Right lobe of liver (tissue), 6 donors: ENCODE data around the gene TWNK. TPM values are rescaled to one million over a fixed set of nuclear protein-coding genes. Genes with fewer than 3 reads are reported as not detected.
A peak's percentile ranks its signal among the peaks of the same experiment; 100 is the strongest.

Experiments
- ATAC-seq, 4 donors: fragments of 200-7000 bp; cut with Tn5 transposase; one replicate each; pipeline ENCODE4 v1.9.1; 2020; ENCODE audit warnings: mild to moderate bottlenecking in 4 of 4, moderate library complexity in 4 of 4
- DNase-seq, 3 donors: peaks; one replicate each; pipeline ENCODE4 v3.0.0-alpha.2; 2020
- H3K27ac ChIP-seq, 3 donors: fragments of 200-600 bp; one replicate each; pipeline ENCODE4 v1.8.0; 2022
- H3K27me3 ChIP-seq, 2 donors: fragments of 200-600 bp; one replicate each; pipeline ENCODE4 v1.8.0; 2022
- H3K36me3 ChIP-seq, 4 donors: fragments of 200-600 bp; sonication (generic) in 1 of 4; one replicate each; pipeline versions ENCODE4 v1.5.1 to v1.8.0; 2017 to 2022; ENCODE audit warnings: control low read depth in 1 of 4
- H3K4me1 ChIP-seq, 4 donors: fragments of 200-600 bp; sonication (generic) in 1 of 4; one replicate each; pipeline versions ENCODE4 v1.5.1 to v1.8.0; 2017 to 2022; ENCODE audit warnings: control low read depth in 1 of 4
- H3K4me3 ChIP-seq, 3 donors: fragments of 200-600 bp; one replicate each; pipeline ENCODE4 v1.8.0; 2022
- H3K9me3 ChIP-seq, 4 donors: fragments of 200-600 bp; sonication (generic) in 1 of 4; one replicate each; pipeline versions ENCODE4 v1.5.1 to v1.8.0; 2017 to 2022; ENCODE audit warnings: control low read depth in 1 of 4
- POLR2A ChIP-seq: fragments of 450-650 bp; IDR thresholded peaks from one replicate; pipeline ENCODE4 v1.6.1; 2017; ENCODE audit warnings: antibody characterized with exemption, mild to moderate bottlenecking
- WGBS: methylation state at CpG from one replicate; pipeline ENCODE4 v1.1.6; 2018; ENCODE audit warnings: low coverage, low lambda C conversion rate; ENCODE audit not compliant: insufficient coverage; ENCODE audit errors: missing lambda C conversion rate; 5-methylcytosine and 5-hydroxymethylcytosine counted together
- intact Hi-C, 2 donors: fragments of 100-400 bp; cut with DNase I; formaldehyde crosslinking; loops; one replicate each; pipeline versions ENCODE4 v1.11.2 to v1.14.1; 2022
- total RNA-seq, 6 experiments: library from RNA; depleted of rRNA in 2 of 6; stranded (reverse); fragments of >200 nt in 2 of 6; fragmentation: NEBNext Ultra II Directional in 3 of 6; extraction: Animal tissue kit (Norgen Biotek cat#: 25700) in 3 of 6; gene quantifications; one replicate each; pipeline versions ENCODE4 v1.1.0 to v1.2.4, GENCODE V29; 2016 to 2023
- TF ChIP-seq, protein P1 (sequence below), 4 donors: fragments of 200-600 bp in 3 of 4; fragments of 450-650 bp in 1 of 4; IDR thresholded peaks; one replicate each; pipeline versions ENCODE4 v1.5.1 to v1.8.0; 2016 to 2022; ENCODE audit warnings: antibody characterized with exemption in 4 of 4, mild to moderate bottlenecking in 2 of 4
- donor health status: DM: no; HTN: yes; CAD: no.
- donor health status: DM: no; HTN: no; CAD: no.
- donor health status: DM: no; HTN: no; CAD: no.
- donor health status: DM: no; HTN: yes; CAD: no.
- donor health status: DM: no; HTN: yes; CAD: no.

TWNK gene
- total RNA-seq, 6 experiments from 2014 or later = 2.9 to 8.4 (median 4.6) TPM

GRCh38 chr10:100988166-100988565 is 823 bp downstream of the TWNK start:
- peaks cover 0 to 21% (median 6%) of the 10 kb centered on the region in 4 donors for H3K36me3 ChIP-seq
- no peak for TF ChIP-seq POLR2A
- TF ChIP-seq, protein P1, sequence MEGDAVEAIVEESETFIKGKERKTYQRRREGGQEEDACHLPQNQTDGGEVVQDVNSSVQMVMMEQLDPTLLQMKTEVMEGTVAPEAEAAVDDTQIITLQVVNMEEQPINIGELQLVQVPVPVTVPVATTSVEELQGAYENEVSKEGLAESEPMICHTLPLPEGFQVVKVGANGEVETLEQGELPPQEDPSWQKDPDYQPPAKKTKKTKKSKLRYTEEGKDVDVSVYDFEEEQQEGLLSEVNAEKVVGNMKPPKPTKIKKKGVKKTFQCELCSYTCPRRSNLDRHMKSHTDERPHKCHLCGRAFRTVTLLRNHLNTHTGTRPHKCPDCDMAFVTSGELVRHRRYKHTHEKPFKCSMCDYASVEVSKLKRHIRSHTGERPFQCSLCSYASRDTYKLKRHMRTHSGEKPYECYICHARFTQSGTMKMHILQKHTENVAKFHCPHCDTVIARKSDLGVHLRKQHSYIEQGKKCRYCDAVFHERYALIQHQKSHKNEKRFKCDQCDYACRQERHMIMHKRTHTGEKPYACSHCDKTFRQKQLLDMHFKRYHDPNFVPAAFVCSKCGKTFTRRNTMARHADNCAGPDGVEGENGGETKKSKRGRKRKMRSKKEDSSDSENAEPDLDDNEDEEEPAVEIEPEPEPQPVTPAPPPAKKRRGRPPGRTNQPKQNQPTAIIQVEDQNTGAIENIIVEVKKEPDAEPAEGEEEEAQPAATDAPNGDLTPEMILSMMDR (IDR thresholded peaks at IDR 0.05) = no peak
- ATAC-seq (no peak), DNase-seq (no peak)
- WGBS = no CpG with 5 or more reads among the region's 10 CpGs
- intact Hi-C loops = no loop called here
- no peaks in the 10 kb centered on the region for H3K9me3 ChIP-seq
- no peak overlapping the region for H3K27ac ChIP-seq
- H3K4me1 ChIP-seq = peaks cover 0 to 29% (median 9%) of the 10 kb centered on the region in 4 donors
- H3K4me3 ChIP-seq = peak overlapping the region; percentile 64 to 96 (median 87)
- H3K27me3 ChIP-seq = no peaks in the 10 kb centered on the region

- WGBS = 92% methylated on average over 5 of the region's 21 CpGs
- no peak for TF ChIP-seq POLR2A
- TF ChIP-seq, protein P1 (IDR thresholded peaks at IDR 0.05) = no peak
- peaks cover 0 to 29% (median 9%) of the 10 kb centered on the region in 4 donors for H3K4me1 ChIP-seq
- no peak for DNase-seq
- intact Hi-C loops = no loop called here
- H3K9me3 ChIP-seq = no peaks in the 10 kb centered on the region
- H3K36me3 ChIP-seq = peaks cover 0 to 13% (median 7%) of the 10 kb centered on the region in 4 donors
- H3K4me3 ChIP-seq = no peak overlapping the region
- H3K27me3 ChIP-seq = no peaks in the 10 kb centered on the region
- no peak overlapping the region for H3K27ac ChIP-seq
- ATAC-seq = no peak
These were observed 1.7 kb downstream of the TWNK start for GRCh38 chr10:100989088-100989487.

DNA sequence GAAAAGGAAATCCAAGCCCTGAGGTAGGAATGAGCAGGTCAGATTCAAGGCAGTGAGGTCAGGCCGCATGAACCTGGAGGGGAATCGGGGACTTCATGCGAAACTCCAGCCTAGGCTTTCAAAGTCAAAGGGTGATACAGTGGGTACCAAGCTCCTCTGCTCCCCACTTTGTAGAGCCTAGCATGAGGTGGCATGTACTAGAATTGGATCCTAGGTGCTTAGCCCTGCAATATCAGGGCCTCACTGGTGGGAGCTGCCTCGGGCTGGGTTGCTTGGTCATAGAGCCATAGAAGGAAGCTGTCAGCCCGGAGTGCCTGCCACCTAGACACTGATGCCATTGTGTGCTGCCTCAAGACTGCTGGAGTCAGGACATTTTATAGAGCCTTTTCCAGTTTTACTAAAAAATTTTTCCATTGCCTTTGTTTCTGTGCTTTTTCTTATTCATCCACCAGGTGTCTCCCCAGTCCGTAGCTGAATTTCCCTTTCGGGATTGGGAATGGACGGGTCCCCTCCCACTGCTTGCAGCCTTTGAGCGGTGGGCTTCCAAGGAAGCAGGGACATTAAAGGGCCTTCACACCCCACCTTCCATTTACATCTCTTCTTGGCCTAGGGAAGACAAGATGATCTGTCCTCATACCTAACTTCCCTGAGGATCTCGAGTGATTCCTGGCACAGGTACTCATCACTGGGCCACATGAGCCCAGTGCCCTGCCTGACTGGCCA is 6.8 kb downstream of the TWNK start:
- no peak for TF ChIP-seq POLR2A
- TF ChIP-seq, protein P1 (IDR thresholded peaks at IDR 0.05) = peak; percentile 61 to 69 (median 63)
- no peaks in the 10 kb centered on the region for H3K27me3 ChIP-seq
- H3K27ac ChIP-seq = no peak overlapping the region
- no peak for ATAC-seq
- peaks cover 0 to 18% (median 3%) of the 10 kb centered on the region in 4 donors for H3K4me1 ChIP-seq
- WGBS = 50% methylated on average over 8 of the region's 10 CpGs
- no peak overlapping the region for H3K4me3 ChIP-seq
- H3K36me3 ChIP-seq = peaks cover 0 to 9% (median 7%) of the 10 kb centered on the region in 4 donors
- intact Hi-C loops = no loop called here
- no peak for DNase-seq
- H3K9me3 ChIP-seq = no peaks in the 10 kb centered on the region

- Histone ChIP-seq H3K4me3 (no peak overlapping the region), H3K4me1 (peaks cover 0 to 18% (median 3%) of the 10 kb centered on the region in 4 donors), H3K9me3 (no peaks in the 10 kb centered on the region), H3K27me3 (no peaks in the 10 kb centered on the region), H3K27ac (no peak overlapping the region), H3K36me3 (peaks cover 0 to 9% (median 7%) of the 10 kb centered on the region in 4 donors)
- TF ChIP-seq POLR2A = no peak
- TF ChIP-seq, protein P1 (IDR thresholded peaks at IDR 0.05) = no peak
- no peak for DNase-seq
- WGBS = 76% methylated on average over 3 of the region's 6 CpGs
- ATAC-seq = no peak
- intact Hi-C loops = no loop called here
These were observed 7.8 kb downstream of the TWNK start for GRCh38 chr10:100995181-100995580.
